NK-92 (cell line): ENCODE data around the gene CEP131.

Source experiments
- DNase-seq: peaks from one replicate; lab custom pipeline; 2025; ENCODE audit not compliant: unreplicated experiment; lab: John Stamatoyannopoulos, UW

CEP131 gene

GRCh38 chr17:81239714-81240555 is 17.2 kb upstream of the CEP131 start:
- no peak for DNase-seq

GRCh38 chr17:81238815-81239713 is 16.3 kb upstream of the CEP131 start, which contains the start of the genes NDUFAF8 and TEPSIN:
Gene NDUFAF8, plus strand, starts transcription at chr17:81239318. Its CDS starts 46 bp downstream, at chr17:81239364.
Gene TEPSIN, minus strand, starts transcription at chr17:81239055. Its CDS starts 22 bp downstream, at chr17:81239033.
- peak; percentile 79 for DNase-seq

- DNase-seq = no peak
Measured at GRCh38 chr17:81238490-81238814, 15.7 kb upstream of the CEP131 start.

GRCh38 chr17:81237591-81238489 is 15.1 kb upstream of the CEP131 start:
- DNase-seq = no peak

- no peak for DNase-seq
Measured at GRCh38 chr17:81236784-81237183, 14.0 kb upstream of the CEP131 start.

GRCh38 chr17:81235822-81236740 is 13.3 kb upstream of the CEP131 start:
- no peak for DNase-seq

- no peak for DNase-seq
Measured at GRCh38 chr17:81234940-81235821, 12.4 kb upstream of the CEP131 start.

- no peak for DNase-seq
Measured at GRCh38 chr17:81234506-81234855, 11.7 kb upstream of the CEP131 start.

GRCh38 chr17:81233811-81234505 is 11.2 kb upstream of the CEP131 start:
- DNase-seq = no peak

- no peak for DNase-seq
Measured at GRCh38 chr17:81233316-81233715, 10.6 kb upstream of the CEP131 start.

GRCh38 chr17:81232616-81233241 is 10.0 kb upstream of the CEP131 start:
- DNase-seq = no peak

GRCh38 chr17:81231766-81232581 is 9.2 kb upstream of the CEP131 start:
- no peak for DNase-seq

- no peak for DNase-seq
Measured at GRCh38 chr17:81231121-81231645, 8.4 kb upstream of the CEP131 start.

GRCh38 chr17:81230043-81230820 is 7.5 kb upstream of the CEP131 start:
- DNase-seq = no peak

GRCh38 chr17:81229666-81229920 is 6.8 kb upstream of the CEP131 start:
- DNase-seq = no peak
